GM06990 (cell line): ENCODE measurements around the gene DYNC1I2.

Source experiments
- DNase-seq: peaks from one replicate; pipeline ENCODE4 v3.0.0-alpha.2; 2011; ENCODE audit not compliant: insufficient read length; ENCODE audit errors: extremely low read depth
- H3K27me3 ChIP-seq: replicated peaks from 2 replicates; pipeline ENCODE4 v1.6.0; 2011; ENCODE audit warnings: low read length; ENCODE audit not compliant: control insufficient read depth, insufficient read depth
- H3K36me3 ChIP-seq: 2 replicates; pipeline ENCODE4 v1.5.1; 2011; ENCODE audit warnings: low read length; ENCODE audit not compliant: control insufficient read depth, insufficient read depth
- H3K4me3 ChIP-seq: replicated peaks from 2 replicates; pipeline ENCODE4 v1.5.1; 2011; ENCODE audit warnings: low read depth, mild to moderate bottlenecking, control low read depth, low read length
- TF ChIP-seq, protein P1 (sequence below): IDR thresholded peaks from 2 replicates; pipeline ENCODE4 v1.5.1; 2011; ENCODE audit warnings: low read length, control low read depth, mild to moderate bottlenecking, inconsistent platforms; ENCODE audit not compliant: insufficient read depth, poor library complexity, severe bottlenecking

The DYNC1I2 gene

DNA sequence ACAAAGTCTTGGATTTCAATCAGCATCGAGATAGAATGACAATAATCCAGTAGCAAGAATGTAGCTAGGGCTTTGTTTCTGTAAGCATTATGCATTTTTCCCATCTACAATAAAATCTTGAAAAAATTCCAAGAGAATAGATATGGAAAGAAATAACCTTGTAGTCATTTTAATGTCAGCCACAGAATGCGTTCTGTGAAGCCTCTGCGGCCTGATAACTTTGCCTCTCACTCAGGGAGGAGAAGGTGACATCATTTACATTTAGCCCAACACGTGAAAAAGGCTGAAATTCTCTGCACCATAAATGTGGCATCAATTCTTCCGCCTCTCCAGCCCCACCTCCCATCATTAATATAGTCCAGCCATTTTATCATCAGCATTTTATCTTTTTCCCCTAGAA is 19.1 kb upstream of the DYNC1I2 start:
- no peak for DNase-seq
- H3K27me3 ChIP-seq, result no peaks in the 10 kb centered on the region; the same call in 1 of the 2 replicates

DNA sequence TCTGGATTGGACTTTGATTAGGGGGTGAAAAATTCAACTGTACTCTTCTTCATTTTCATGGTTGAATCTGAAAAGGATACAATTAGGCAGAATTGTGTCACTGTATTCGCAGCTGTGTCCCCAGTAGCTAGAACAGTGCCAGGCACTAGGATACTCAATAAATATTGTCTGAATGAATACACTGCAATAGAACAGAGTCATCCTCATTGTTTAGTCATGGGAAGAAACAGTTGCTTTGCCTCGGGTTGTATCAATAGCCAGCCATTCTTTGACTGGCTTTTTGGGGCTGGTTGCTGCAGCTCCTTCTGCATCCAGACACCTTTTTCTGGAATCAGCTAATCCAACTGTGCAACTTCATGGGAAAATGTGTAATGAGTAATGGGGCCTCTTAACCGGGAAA is 18.1 kb upstream of the DYNC1I2 start:
- Histone ChIP-seq H3K27me3 (no peaks in the 10 kb centered on the region; the same call in 1 of the 2 replicates), H3K36me3 (no peaks in the 10 kb centered on the region), H3K4me3 (no peak overlapping the region)
- TF ChIP-seq, protein P1, sequence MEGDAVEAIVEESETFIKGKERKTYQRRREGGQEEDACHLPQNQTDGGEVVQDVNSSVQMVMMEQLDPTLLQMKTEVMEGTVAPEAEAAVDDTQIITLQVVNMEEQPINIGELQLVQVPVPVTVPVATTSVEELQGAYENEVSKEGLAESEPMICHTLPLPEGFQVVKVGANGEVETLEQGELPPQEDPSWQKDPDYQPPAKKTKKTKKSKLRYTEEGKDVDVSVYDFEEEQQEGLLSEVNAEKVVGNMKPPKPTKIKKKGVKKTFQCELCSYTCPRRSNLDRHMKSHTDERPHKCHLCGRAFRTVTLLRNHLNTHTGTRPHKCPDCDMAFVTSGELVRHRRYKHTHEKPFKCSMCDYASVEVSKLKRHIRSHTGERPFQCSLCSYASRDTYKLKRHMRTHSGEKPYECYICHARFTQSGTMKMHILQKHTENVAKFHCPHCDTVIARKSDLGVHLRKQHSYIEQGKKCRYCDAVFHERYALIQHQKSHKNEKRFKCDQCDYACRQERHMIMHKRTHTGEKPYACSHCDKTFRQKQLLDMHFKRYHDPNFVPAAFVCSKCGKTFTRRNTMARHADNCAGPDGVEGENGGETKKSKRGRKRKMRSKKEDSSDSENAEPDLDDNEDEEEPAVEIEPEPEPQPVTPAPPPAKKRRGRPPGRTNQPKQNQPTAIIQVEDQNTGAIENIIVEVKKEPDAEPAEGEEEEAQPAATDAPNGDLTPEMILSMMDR, result no peak
- DNase-seq, result no peak

More for the DNA sequence above, 19.1 kb upstream of the DYNC1I2 start:
- Histone ChIP-seq H3K4me3 (no peak overlapping the region), H3K36me3 (no peaks in the 10 kb centered on the region)
- TF ChIP-seq, protein P1, result no peak

DNA sequence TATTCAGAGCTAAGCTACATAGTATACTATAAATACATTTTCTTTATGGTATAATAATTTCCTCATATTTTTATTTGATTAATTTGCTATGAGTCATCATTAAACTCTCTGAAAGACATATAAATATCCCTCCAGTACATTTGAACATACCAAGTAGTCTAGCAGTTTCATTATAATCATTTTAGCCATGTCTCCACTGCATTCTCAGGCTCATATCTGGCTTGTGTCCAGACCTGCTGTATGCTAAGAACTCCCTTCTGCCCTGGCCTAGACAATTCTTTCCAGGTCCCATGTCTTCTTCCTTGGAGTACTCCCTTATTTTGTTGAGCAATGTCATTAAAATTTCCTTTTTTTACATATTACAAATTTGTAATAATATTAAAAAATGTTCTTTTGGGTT is 16.6 kb upstream of the DYNC1I2 start:
- no peaks in the 10 kb centered on the region for H3K27me3 ChIP-seq
- H3K36me3 ChIP-seq, result no peaks in the 10 kb centered on the region
- no peak overlapping the region for H3K4me3 ChIP-seq
- no peak for DNase-seq
- TF ChIP-seq, protein P1, result no peak

DNA sequence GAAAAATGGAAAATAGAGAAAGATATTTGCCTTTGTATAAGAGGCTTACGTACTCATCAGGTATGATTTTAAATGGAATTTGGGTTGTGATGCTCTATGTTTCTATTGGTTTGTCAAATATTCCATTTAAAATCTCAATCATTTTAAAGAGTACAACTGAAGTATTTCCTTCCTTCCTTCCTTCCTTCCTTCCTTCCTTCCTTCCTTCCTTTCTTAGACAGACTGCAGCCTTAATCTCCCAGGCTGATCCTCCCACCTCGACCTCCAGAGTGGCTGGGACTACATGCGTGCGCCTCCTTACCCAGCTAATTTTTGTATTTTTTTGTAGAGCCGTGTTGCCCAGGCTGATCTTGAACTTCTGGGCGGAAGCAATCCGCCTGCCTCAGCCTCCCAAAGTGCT is 15.4 kb upstream of the DYNC1I2 start:
- Histone ChIP-seq H3K36me3 (no peaks in the 10 kb centered on the region), H3K27me3 (no peaks in the 10 kb centered on the region), H3K4me3 (no peak overlapping the region)
- TF ChIP-seq, protein P1, result no peak
- no peak for DNase-seq

DNA sequence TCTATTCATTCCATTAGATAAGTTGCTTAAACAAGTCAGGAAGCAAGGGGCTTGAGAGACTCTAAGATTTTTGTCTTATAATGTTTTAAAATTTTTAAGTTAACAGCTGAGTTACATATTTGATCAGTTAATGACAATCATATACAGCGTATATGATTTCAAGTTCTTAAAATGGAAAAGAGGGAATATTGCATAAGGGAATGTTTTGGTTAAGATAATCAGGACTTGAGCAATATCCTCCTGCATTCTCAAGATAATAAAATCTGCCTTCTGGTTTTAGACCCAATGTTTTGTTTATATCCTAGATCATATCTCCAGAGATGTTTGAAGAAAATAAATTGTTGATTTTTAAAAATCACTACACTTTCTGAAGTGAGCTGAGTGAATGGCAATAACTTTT is 13.4 kb upstream of the DYNC1I2 start:
- H3K36me3 ChIP-seq, result no peaks in the 10 kb centered on the region
- no peak for DNase-seq
- no peaks in the 10 kb centered on the region for H3K27me3 ChIP-seq
- H3K4me3 ChIP-seq, result no peak overlapping the region
- TF ChIP-seq, protein P1, result no peak

DNA sequence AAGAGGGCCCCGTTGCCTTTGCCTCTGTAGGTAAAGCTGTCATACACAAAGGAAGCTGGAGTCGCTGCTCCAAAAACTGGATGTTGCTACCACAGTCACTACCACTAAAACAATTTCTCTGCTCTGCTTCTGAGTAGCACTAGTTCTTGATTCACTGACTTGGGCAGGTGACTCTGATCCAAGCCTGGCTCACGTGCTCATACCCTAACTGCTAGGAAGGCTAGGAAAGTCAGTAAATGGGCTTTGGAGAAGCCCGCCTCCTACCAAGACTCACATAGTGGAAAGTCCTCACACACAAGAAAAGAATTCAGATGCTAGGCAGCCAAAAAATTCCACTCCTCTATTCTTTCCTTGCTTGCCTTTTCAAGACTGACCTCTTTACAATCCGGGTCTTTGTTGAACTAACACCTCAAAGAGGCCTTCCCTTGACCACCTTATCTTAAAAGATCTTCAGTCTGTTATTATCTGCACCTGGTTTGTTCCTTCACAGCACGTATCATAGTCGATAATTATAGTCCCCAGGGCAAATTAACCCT is 11.4 kb upstream of the DYNC1I2 start:
- H3K27me3 ChIP-seq, result no peaks in the 10 kb centered on the region
- H3K36me3 ChIP-seq, result no peaks in the 10 kb centered on the region
- no peak for DNase-seq
- TF ChIP-seq, protein P1, result no peak
- no peak overlapping the region for H3K4me3 ChIP-seq
